ENCODE data around the gene NR4A1.

DNA sequence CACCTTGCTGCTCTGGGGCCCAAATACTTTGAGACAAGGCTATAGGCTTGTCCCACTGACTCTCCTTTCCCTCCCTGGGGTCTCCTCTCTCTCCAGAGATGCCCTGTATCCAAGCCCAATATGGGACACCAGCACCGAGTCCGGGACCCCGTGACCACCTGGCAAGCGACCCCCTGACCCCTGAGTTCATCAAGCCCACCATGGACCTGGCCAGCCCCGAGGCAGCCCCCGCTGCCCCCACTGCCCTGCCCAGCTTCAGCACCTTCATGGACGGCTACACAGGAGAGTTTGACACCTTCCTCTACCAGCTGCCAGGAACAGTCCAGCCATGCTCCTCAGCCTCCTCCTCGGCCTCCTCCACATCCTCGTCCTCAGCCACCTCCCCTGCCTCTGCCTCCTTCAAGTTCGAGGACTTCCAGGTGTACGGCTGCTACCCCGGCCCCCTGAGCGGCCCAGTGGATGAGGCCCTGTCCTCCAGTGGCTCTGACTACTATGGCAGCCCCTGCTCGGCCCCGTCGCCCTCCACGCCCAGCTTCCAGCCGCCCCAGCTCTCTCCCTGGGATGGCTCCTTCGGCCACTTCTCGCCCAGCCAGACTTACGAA is 3.1 kb downstream of the NR4A1 start:
- TF ChIP-seq, protein P1, sequence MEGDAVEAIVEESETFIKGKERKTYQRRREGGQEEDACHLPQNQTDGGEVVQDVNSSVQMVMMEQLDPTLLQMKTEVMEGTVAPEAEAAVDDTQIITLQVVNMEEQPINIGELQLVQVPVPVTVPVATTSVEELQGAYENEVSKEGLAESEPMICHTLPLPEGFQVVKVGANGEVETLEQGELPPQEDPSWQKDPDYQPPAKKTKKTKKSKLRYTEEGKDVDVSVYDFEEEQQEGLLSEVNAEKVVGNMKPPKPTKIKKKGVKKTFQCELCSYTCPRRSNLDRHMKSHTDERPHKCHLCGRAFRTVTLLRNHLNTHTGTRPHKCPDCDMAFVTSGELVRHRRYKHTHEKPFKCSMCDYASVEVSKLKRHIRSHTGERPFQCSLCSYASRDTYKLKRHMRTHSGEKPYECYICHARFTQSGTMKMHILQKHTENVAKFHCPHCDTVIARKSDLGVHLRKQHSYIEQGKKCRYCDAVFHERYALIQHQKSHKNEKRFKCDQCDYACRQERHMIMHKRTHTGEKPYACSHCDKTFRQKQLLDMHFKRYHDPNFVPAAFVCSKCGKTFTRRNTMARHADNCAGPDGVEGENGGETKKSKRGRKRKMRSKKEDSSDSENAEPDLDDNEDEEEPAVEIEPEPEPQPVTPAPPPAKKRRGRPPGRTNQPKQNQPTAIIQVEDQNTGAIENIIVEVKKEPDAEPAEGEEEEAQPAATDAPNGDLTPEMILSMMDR (IDR thresholded peaks at IDR 0.05), result no peak
- TF ChIP-seq FOXP1 (CRISPR knock-in tag; IDR thresholded peaks at IDR 0.05; ENCODE audit: borderline replicate concordance), result no peak
- no peak for TF ChIP-seq ZNF396 (CRISPR knock-in tag; IDR thresholded peaks at IDR 0.05; ENCODE audit: borderline replicate concordance)
- TF ChIP-seq, protein P2, sequence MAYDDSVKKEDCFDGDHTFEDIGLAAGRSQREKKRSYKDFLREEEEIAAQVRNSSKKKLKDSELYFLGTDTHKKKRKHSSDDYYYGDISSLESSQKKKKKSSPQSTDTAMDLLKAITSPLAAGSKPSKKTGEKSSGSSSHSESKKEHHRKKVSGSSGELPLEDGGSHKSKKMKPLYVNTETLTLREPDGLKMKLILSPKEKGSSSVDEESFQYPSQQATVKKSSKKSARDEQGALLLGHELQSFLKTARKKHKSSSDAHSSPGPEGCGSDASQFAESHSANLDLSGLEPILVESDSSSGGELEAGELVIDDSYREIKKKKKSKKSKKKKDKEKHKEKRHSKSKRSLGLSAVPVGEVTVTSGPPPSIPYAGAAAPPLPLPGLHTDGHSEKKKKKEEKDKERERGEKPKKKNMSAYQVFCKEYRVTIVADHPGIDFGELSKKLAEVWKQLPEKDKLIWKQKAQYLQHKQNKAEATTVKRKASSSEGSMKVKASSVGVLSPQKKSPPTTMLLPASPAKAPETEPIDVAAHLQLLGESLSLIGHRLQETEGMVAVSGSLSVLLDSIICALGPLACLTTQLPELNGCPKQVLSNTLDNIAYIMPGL (CRISPR knock-in tag; IDR thresholded peaks at IDR 0.05), result no peak
- TF ChIP-seq RELA (CRISPR knock-in tag; IDR thresholded peaks at IDR 0.05; ENCODE audit: borderline replicate concordance), result no peak
- no peak for TF ChIP-seq CREM (CRISPR knock-in tag; IDR thresholded peaks at IDR 0.05)
- TF ChIP-seq ZNF416 (CRISPR knock-in tag; IDR thresholded peaks at IDR 0.05), result no peak
- TF ChIP-seq, protein P3, sequence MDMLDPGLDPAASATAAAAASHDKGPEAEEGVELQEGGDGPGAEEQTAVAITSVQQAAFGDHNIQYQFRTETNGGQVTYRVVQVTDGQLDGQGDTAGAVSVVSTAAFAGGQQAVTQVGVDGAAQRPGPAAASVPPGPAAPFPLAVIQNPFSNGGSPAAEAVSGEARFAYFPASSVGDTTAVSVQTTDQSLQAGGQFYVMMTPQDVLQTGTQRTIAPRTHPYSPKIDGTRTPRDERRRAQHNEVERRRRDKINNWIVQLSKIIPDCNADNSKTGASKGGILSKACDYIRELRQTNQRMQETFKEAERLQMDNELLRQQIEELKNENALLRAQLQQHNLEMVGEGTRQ (CRISPR knock-in tag; IDR thresholded peaks at IDR 0.05), result no peak
- TF ChIP-seq ZBTB21 (CRISPR knock-in tag; IDR thresholded peaks at IDR 0.05; ENCODE audit: borderline replicate concordance), result no peak
- TF ChIP-seq, protein P4, sequence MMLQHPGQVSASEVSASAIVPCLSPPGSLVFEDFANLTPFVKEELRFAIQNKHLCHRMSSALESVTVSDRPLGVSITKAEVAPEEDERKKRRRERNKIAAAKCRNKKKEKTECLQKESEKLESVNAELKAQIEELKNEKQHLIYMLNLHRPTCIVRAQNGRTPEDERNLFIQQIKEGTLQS (CRISPR knock-in tag; conservative IDR thresholded peaks at IDR 0.05), result no peak
- TF ChIP-seq, protein P5, sequence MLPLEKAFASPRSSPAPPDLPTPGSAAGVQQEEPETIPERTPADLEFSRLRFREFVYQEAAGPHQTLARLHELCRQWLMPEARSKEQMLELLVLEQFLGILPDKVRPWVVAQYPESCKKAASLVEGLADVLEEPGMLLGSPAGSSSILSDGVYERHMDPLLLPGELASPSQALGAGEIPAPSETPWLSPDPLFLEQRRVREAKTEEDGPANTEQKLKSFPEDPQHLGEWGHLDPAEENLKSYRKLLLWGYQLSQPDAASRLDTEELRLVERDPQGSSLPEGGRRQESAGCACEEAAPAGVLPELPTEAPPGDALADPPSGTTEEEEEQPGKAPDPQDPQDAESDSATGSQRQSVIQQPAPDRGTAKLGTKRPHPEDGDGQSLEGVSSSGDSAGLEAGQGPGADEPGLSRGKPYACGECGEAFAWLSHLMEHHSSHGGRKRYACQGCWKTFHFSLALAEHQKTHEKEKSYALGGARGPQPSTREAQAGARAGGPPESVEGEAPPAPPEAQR (CRISPR knock-in tag; IDR thresholded peaks at IDR 0.05), result no peak
- TF ChIP-seq CREB1 (CRISPR knock-in tag; IDR thresholded peaks at IDR 0.05), result no peak
- no peak for TF ChIP-seq ETV6 (CRISPR knock-in tag; IDR thresholded peaks at IDR 0.05)
- TF ChIP-seq TCF7 (CRISPR knock-in tag; IDR thresholded peaks at IDR 0.05; ENCODE audit: low read depth), result no peak
